Karpas-422 (cell line): ENCODE results near the gene ELF1. TPM values are rescaled to one million over a fixed set of nuclear protein-coding genes. Genes with fewer than 3 reads are reported as not detected.
"Not testable (repeated sequence)": the region's sequence is repeated elsewhere in the genome, so short reads cannot be mapped to it uniquely, and the experiment has no call there.

Source experiments
- DNase-seq: peaks from one replicate; pipeline ENCODE4 v3.0.0-alpha.2; 2015
- H2AFZ ChIP-seq: fragments of 200-600 bp; sonication (generic); 2 replicates; pipeline ENCODE4 v1.6.1; 2014; ENCODE audit warnings: antibody characterized with exemption, low read length, mixed read lengths
- H3K27ac ChIP-seq: fragments of 200-600 bp; sonication (generic); 2 replicates; pipeline ENCODE4 v1.5.1; 2014; ENCODE audit warnings: mild to moderate bottlenecking, low read length, moderate library complexity
- H3K27me3 ChIP-seq: fragments of 200-600 bp; sonication (generic); 2 replicates; pipeline ENCODE4 v1.6.1; 2014; ENCODE audit warnings: low read length, mixed read lengths
- H3K36me3 ChIP-seq: fragments of 200-600 bp; sonication (generic); 2 replicates; pipeline ENCODE4 v1.6.1; 2014; ENCODE audit warnings: low read length, mixed read lengths; ENCODE audit not compliant: insufficient read depth
- H3K4me1 ChIP-seq: fragments of 200-600 bp; sonication (generic); 2 replicates; pipeline ENCODE4 v1.6.1; 2014; ENCODE audit warnings: mild to moderate bottlenecking, low read length, mixed read lengths
- H3K4me2 ChIP-seq: fragments of 200-600 bp; sonication (generic); 2 replicates; pipeline ENCODE4 v1.6.1; 2014; ENCODE audit warnings: low read length, low read depth, mild to moderate bottlenecking; ENCODE audit not compliant: poor library complexity, severe bottlenecking
- H3K4me3 ChIP-seq: fragments of 200-600 bp; sonication (generic); 2 replicates; pipeline ENCODE4 v1.5.1; 2014; ENCODE audit warnings: mild to moderate bottlenecking, antibody characterized with exemption, low read length, mixed read lengths
- H3K79me2 ChIP-seq: fragments of 200-600 bp; sonication (generic); 2 replicates; pipeline ENCODE4 v1.6.1; 2014; ENCODE audit warnings: mild to moderate bottlenecking, low read length, mixed read lengths
- H3K9ac ChIP-seq: fragments of 200-600 bp; sonication (generic); 2 replicates; pipeline ENCODE4 v1.6.0; 2014; ENCODE audit warnings: low read length
- H3K9me2 ChIP-seq: fragments of 200-600 bp; sonication (generic), shearing (Covaris generic); replicated peaks from 2 replicates; pipeline ENCODE4 v1.6.0; 2014; ENCODE audit warnings: mild to moderate bottlenecking, low read length, moderate library complexity; ENCODE audit not compliant: insufficient read depth
- H3K9me3 ChIP-seq: fragments of 300-700, 200-600 bp; sonication (generic); 2 replicates; pipeline ENCODE4 v1.6.1; 2014; ENCODE audit warnings: low read length, mixed read lengths
- H4K20me1 ChIP-seq: fragments of 200-600 bp; sonication (generic); 2 replicates; pipeline ENCODE4 v1.6.1; 2014; ENCODE audit warnings: mild to moderate bottlenecking, antibody characterized with exemption, low read length, low read depth; ENCODE audit not compliant: insufficient read depth
- total RNA-seq: library from RNA; depleted of rRNA; stranded (reverse); fragments of >200 nt; shearing (Covaris generic); gene quantifications from 2 replicates; pipeline ENCODE4 v1.2.3, GENCODE V29; 2014; ENCODE audit warnings: low replicate concordance

Gene ELF1
- total RNA-seq, 1 experiment from 2014 or later: 84.0 TPM

DNA sequence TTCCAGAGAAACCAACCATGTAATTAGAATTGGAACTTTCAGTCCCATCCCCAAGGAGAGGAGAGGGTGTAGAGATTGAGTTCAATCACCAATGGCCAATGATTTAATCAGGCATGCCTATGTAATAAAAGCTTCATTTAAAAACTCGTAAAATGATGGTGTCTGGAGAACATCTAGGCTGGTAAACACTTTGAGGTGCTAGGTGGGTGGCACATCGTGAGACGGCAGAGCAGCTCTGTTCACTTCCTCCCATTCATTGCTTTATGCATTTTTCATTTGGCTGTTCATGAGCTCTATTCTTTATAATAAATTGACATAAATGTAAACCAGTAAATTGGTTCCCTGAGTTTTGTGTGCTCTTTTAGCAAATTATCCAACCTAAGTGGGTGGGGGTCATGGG, 90.1 kb downstream of the ELF1 start:
- Histone ChIP-seq H4K20me1 (no peaks in the 10 kb centered on the region), H3K9ac (no peak overlapping the region), H3K9me2 (no peaks in the 10 kb centered on the region), H3K4me2 (no peak overlapping the region), H3K36me3 (peaks cover 37% of the 10 kb centered on the region), H3K4me3 (no peak overlapping the region), H3K9me3 (no peaks in the 10 kb centered on the region), H2AFZ (no peak overlapping the region), H3K27ac (no peak overlapping the region), H3K27me3 (no peaks in the 10 kb centered on the region), H3K4me1 (peaks cover 20% of the 10 kb centered on the region), H3K79me2 (peaks cover 17% of the 10 kb centered on the region; the same call in 1 of the 2 replicates)
- no peak for DNase-seq

DNA sequence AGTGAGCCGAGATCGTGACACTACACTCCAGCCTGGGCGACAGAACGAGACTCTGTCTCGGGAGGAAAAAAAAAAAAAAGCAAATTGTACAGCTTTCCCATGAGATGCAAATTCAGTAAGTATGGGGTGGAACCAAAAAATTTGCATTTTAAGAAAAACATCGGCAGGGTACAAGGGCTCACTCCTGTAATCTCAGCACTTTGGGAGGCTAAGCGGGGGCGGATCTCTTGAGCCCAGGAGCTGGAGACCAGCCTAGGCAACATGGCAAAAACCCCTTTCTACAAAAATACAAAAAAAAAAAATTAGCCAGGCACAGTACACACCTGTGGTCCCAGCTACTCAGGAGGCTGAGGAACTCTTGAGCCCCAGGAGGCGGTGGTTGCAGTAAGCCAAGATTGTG, 91.2 kb downstream of the ELF1 start:
- Histone ChIP-seq H3K9ac (no peak overlapping the region), H3K79me2 (peaks cover 9% of the 10 kb centered on the region; the same call in 1 of the 2 replicates), H3K36me3 (peaks cover 30% of the 10 kb centered on the region), H3K4me2 (no peak overlapping the region), H3K9me3 (no peaks in the 10 kb centered on the region), H3K27ac (no peak overlapping the region), H4K20me1 (no peaks in the 10 kb centered on the region), H3K9me2 (no peaks in the 10 kb centered on the region), H3K4me3 (no peak overlapping the region), H3K27me3 (no peaks in the 10 kb centered on the region), H3K4me1 (peaks cover 9% of the 10 kb centered on the region), H2AFZ (no peak overlapping the region)
- DNase-seq: no peak

DNA sequence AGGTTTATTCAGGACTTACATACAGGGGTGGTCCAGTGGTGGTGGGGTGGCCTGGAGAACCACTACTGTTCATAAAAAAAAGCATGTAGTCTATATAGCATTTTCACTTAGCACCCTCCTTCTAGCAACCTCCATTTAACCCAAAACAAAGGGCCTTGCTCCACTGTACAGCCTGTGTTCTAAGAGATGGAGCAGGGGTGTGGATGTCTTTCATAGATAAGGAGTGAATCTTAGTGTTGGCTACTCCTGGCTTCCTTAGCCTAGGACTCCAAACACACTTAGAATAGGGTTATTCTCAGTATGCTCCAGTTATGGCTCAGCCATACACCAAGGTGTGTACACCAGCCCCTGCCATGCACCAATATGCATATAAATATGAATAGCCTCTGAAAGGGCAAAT, 95.2 kb downstream of the ELF1 start:
- Histone ChIP-seq H3K4me2 (no peak overlapping the region), H4K20me1 (no peaks in the 10 kb centered on the region), H3K9me2 (no peaks in the 10 kb centered on the region), H2AFZ (no peak overlapping the region), H3K9ac (no peak overlapping the region), H3K4me3 (no peak overlapping the region), H3K27me3 (no peaks in the 10 kb centered on the region), H3K36me3 (no peaks in the 10 kb centered on the region; the same call in 1 of the 2 replicates), H3K79me2 (peaks cover 19% of the 10 kb centered on the region), H3K4me1 (peaks cover 13% of the 10 kb centered on the region), H3K9me3 (no peaks in the 10 kb centered on the region), H3K27ac (no peak overlapping the region)
- no peak for DNase-seq

DNA sequence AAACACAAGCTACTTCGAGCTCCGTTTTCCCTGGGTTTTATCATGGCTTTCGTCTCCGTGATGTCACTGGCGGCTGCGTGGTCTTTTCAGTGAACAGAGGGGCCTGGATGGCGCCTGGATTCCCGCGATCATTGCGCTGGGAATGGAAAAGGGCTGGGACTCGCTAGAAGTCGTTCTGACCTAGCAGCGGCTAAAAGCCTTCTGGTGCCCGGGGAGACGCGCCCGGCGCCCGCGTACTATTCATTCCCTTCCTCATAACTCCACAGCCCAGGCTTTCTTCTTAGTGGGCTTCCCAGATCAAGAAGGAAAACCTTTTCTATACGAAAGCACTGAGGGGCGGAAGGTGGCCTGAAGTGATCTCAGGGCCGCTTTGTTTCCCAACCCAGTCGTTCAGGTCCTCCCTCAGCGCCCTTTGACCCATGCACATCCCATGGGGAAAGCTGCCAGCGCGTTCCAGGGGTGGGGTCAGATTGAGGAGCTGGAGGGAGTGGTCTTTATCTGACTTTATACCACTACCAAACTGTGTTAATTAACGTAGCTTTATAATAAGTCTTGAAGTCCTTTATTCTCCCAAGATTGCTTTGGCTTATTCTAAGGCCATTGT, 96.6 kb downstream of the ELF1 start:
- no peak overlapping the region for H3K27ac ChIP-seq
- H3K9ac ChIP-seq: no peak overlapping the region
- H2AFZ ChIP-seq: no peak overlapping the region
- peaks cover 26% of the 10 kb centered on the region for H3K79me2 ChIP-seq
- H3K4me2 ChIP-seq: no peak overlapping the region
- no peak overlapping the region for H3K4me3 ChIP-seq
- H3K9me3 ChIP-seq: no peaks in the 10 kb centered on the region
- no peaks in the 10 kb centered on the region for H3K36me3 ChIP-seq
- H3K9me2 ChIP-seq: no peaks in the 10 kb centered on the region
- peak; percentile 48 for DNase-seq
- peaks cover 13% of the 10 kb centered on the region for H3K4me1 ChIP-seq
- H4K20me1 ChIP-seq: no peaks in the 10 kb centered on the region
- no peaks in the 10 kb centered on the region for H3K27me3 ChIP-seq

DNA sequence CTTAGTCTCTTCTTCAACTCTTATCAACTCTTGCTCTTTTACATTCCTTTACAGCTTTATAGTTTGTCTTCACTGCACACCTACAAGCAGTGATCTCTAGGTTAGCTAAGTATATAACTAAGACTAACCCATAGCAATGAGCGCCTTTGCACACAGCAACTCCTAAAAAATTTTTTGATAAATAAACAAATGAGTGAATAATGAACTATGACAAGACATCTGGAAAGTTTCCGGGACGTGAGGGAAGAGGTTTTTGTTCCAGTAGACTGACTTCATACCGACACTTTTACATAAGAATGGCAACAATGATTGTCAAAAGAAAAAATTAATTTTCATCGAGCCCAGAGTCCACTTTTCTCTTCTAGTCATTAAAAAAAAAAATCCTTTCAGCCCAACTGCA, 98.3 kb downstream of the ELF1 start:
- no peak overlapping the region; the same call in 1 of the 2 replicates for H2AFZ ChIP-seq
- peak overlapping the region; percentile 77 for H3K4me2 ChIP-seq
- no peak for DNase-seq
- peaks cover 34% of the 10 kb centered on the region for H3K79me2 ChIP-seq
- peak overlapping the region; percentile 60 for H3K27ac ChIP-seq
- peak overlapping the region; percentile 73 for H3K9ac ChIP-seq
- no peaks in the 10 kb centered on the region for H3K9me3 ChIP-seq
- H3K9me2 ChIP-seq: no peaks in the 10 kb centered on the region
- no peaks in the 10 kb centered on the region for H3K27me3 ChIP-seq
- H3K4me3 ChIP-seq: peak overlapping the region; percentile 70
- no peaks in the 10 kb centered on the region for H3K36me3 ChIP-seq
- H3K4me1 ChIP-seq: peaks cover 29% of the 10 kb centered on the region
- H4K20me1 ChIP-seq: no peaks in the 10 kb centered on the region

DNA sequence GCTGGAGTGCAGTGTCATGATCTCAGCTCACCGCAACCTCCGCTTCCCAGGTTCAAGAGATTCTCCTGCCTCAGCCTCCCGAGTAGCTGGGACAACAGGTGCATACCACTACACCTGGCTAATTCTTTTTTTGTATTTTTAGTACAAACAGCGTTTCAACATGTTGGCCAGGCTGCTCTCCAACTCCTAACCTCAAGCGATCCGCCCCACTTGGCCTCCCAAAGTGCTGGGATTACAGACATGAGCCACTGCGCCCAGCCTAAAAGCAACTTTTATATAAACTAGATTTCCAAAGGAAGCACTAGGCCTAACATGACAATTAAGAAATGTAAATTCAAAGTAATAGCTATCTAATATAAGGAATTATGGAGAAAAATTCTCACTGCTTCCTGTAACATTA, 99.2 kb downstream of the ELF1 start:
- H3K27ac ChIP-seq, H2AFZ ChIP-seq, H3K36me3 ChIP-seq, H3K27me3 ChIP-seq, H4K20me1 ChIP-seq, H3K9me3 ChIP-seq, DNase-seq, H3K9me2 ChIP-seq: not testable (repeated sequence)
- Histone ChIP-seq H3K4me1 (peaks cover 37% of the 10 kb centered on the region), H3K4me3 (peak overlapping the region; percentile 70), H3K4me2 (peak overlapping the region; percentile 77), H3K9ac (peak overlapping the region; percentile 73), H3K79me2 (peaks cover 44% of the 10 kb centered on the region)

DNA sequence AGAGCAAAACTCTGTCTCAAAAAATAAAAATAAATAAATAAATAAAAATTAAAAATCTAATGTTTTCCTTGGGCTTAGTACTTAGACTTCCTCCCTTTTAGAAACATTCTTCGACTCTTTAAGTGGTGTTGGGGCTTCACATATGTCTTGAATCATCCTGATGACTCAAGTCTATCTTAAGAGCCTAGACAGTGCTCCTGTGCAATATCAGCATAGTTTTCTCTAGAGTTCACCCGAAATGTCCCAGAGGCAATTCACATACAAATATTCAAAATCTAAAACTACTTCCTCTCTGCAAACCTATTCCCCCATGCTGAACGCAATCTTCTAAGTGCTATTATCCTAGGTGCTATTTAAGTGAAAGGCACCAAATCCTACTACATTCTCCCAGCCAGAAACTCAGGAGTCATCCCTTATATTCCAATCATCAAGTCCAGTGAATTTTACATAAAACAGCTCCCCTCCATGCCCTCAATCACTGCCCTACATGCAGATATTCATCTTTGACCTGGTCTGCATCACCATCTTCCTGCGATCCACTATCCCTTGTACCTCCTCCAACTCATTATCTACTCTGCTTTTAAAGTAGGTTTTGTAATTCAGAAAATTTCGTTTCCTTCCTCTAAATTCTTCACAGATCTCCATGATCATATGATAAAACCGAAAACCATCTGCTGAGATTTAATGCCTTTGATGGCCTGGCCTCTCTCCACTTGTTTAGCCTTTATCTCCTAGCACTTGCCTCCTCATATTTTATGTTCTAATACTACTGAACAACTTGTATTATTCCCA, 102.7 kb downstream of the ELF1 start:
- peak overlapping the region; percentile 59 for H3K4me2 ChIP-seq
- no peaks in the 10 kb centered on the region for H3K36me3 ChIP-seq
- H3K79me2 ChIP-seq: peaks cover 57% of the 10 kb centered on the region
- H3K9me2 ChIP-seq: no peaks in the 10 kb centered on the region
- H3K9ac ChIP-seq: no peak overlapping the region
- H3K27me3 ChIP-seq: no peaks in the 10 kb centered on the region
- no peaks in the 10 kb centered on the region for H3K9me3 ChIP-seq
- H3K4me1 ChIP-seq: peaks cover 33% of the 10 kb centered on the region
- peak overlapping the region; percentile 24 for H3K27ac ChIP-seq
- no peak overlapping the region for H3K4me3 ChIP-seq
- H2AFZ ChIP-seq: no peak overlapping the region
- no peaks in the 10 kb centered on the region for H4K20me1 ChIP-seq
- DNase-seq: peak; percentile 73

DNA sequence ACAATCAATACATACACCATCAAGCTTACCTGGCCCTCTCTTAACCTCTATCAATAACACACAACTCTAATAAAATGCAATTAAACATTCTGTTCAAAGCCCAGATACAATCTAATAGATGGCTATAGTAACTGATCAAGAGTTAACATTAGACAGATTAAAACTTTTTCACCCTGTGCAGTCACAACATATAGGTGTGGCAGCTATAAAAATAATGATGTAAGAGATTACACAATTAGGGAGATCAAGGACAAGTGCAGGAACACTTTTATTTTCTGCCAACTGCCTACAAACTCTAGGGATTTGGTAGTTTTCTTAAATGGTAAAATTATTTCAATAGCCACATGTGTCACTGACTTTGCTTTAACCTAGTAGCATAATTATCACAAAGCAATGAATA, 104.3 kb downstream of the ELF1 start:
- H3K79me2 ChIP-seq: peaks cover 60% of the 10 kb centered on the region
- not testable (repeated sequence) for H3K4me3 ChIP-seq, H3K9ac ChIP-seq, H3K27me3 ChIP-seq, DNase-seq, H3K27ac ChIP-seq, H3K36me3 ChIP-seq, H3K9me3 ChIP-seq, H4K20me1 ChIP-seq, H3K9me2 ChIP-seq, H3K4me2 ChIP-seq, H2AFZ ChIP-seq
- peaks cover 37% of the 10 kb centered on the region for H3K4me1 ChIP-seq
